Coronary artery (tissue), 2 donors: Measurements from ENCODE around the gene ANTKMT.

Experiments
- DNase-seq: peaks from one replicate; pipeline ENCODE4 v3.0.0-alpha.2; 2017; ENCODE audit warnings: low spot score
- H3K27ac ChIP-seq, 2 donors: fragments of 200-600 bp; sonication (generic); one replicate each; pipeline ENCODE4 v1.5.1; 2016 to 2019
- H3K4me3 ChIP-seq: fragments of 200-600 bp; sonication (generic); 2 replicates; pipeline ENCODE4 v1.5.1; 2016; ENCODE audit warnings: mild to moderate bottlenecking, moderate library complexity
- TF ChIP-seq, protein P1 (sequence below): fragments of 200-600 bp; sonication (generic); IDR thresholded peaks from one replicate; pipeline ENCODE4 v1.5.1; 2019; ENCODE audit warnings: antibody characterized with exemption

Gene ANTKMT, protein sequence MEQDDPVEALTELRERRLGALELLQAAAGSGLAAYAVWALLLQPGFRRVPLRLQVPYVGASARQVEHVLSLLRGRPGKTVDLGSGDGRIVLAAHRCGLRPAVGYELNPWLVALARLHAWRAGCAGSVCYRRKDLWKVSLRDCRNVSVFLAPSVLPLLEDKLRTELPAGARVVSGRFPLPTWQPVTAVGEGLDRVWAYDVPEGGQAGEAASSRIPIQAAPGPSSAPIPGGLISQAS

DNA sequence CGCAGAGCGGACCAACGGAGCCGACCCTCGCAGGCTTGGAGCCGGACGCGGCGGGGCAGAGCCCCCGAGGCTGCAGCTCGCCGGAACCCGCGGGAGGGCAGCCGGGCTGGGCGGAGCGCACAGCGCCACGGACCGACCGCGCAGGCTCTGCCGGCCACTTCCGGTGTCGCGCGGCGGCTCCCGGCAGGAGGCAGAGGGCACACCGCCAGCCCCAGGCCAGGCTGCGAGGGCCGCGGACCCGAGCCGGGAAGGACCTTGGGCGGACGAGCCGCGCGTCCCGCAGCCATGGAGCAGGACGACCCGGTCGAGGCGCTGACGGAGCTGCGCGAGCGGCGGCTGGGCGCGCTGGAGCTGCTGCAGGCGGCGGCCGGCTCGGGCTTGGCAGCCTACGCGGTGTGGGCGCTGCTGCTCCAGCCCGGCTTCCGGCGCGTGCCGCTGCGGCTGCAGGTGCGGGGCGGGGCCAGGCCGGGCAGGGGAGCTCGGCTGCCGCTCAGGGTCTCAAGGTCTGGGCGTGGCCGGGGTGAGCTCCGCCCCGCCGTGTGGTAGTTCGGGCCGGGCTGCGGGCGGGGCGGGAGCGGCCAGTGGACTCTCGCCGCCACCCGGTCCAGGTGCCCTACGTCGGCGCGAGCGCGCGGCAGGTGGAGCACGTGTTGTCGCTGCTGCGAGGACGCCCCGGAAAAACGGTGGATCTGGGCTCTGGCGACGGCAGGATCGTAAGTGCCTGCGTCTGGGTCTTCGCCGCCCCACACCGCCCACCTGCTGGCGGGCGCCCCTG is at the start of gene ANTKMT:
TSS of gene ANTKMT (plus strand) at position 157 of the 775 bp plus-strand sequence. CDS start at position 286, 129 bp downstream.
- H3K27ac ChIP-seq: peak within 1 kb of the TSS; percentile 68 to 93
- peak within 1 kb of the TSS; percentile 95 for H3K4me3 ChIP-seq
- TF ChIP-seq, protein P1, sequence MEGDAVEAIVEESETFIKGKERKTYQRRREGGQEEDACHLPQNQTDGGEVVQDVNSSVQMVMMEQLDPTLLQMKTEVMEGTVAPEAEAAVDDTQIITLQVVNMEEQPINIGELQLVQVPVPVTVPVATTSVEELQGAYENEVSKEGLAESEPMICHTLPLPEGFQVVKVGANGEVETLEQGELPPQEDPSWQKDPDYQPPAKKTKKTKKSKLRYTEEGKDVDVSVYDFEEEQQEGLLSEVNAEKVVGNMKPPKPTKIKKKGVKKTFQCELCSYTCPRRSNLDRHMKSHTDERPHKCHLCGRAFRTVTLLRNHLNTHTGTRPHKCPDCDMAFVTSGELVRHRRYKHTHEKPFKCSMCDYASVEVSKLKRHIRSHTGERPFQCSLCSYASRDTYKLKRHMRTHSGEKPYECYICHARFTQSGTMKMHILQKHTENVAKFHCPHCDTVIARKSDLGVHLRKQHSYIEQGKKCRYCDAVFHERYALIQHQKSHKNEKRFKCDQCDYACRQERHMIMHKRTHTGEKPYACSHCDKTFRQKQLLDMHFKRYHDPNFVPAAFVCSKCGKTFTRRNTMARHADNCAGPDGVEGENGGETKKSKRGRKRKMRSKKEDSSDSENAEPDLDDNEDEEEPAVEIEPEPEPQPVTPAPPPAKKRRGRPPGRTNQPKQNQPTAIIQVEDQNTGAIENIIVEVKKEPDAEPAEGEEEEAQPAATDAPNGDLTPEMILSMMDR: no peak
- no peak for DNase-seq

DNA sequence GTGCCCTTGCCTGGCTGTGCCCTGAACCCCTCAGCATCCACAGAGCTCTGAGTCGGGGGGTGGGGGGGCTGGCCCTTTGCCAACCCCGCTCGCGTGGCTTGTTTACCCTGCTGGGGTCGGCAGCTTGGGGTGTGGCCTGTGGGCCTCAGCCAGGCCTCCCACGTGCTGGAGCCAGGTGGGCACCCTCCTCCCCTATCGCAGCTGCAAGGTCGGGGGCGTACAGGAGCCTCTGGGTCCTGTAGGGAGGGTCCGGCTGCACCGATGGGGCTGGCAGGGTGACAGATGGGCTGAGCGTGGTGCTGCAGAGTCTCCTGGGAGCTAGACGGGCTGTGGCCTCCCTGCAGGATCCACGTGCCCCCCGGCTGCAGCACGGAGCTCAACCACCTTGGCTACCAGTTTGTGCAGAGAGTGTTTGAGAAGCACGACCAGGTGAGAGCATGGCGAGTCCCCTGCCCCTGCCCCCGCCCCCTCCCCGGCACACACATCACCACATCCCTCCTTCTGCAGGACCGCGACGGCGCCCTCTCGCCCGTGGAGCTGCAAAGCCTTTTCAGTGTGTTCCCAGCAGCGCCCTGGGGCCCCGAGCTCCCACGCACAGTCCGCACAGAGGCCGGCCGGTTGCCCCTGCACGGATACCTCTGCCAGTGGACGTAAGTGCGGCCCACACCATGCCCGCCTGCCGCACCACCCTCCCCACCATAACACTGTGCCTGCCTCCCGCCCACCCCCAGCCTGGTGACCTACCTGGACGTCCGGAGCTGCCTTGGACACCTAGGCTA is 49.4 kb upstream of the ANTKMT start:
- DNase-seq: no peak
- no peak overlapping the region for H3K27ac ChIP-seq
- no peak overlapping the region for H3K4me3 ChIP-seq
- TF ChIP-seq, protein P1: no peak

DNA sequence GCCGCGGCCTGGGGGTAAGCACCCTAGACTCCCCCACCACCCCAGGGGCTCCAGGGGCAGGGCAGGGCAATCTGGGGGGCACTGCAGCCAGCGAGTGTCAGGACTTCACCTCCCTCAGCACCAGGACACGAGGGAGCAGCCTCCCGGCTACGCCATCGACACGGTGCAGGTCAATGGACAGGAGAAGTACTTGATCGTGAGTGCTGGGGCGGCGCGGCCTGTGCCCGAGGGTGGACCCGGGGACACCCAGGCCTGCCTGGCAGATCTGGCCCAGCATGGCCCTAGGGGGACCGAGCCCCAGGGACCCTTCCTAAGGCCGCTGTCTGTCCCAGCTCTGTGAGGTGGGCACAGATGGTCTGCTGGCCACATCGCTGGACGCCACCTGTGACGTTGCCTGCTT is 48.6 kb upstream of the ANTKMT start:
- Histone ChIP-seq H3K27ac (no peak overlapping the region), H3K4me3 (no peak overlapping the region)
- no peak for DNase-seq
- TF ChIP-seq, protein P1: no peak

DNA sequence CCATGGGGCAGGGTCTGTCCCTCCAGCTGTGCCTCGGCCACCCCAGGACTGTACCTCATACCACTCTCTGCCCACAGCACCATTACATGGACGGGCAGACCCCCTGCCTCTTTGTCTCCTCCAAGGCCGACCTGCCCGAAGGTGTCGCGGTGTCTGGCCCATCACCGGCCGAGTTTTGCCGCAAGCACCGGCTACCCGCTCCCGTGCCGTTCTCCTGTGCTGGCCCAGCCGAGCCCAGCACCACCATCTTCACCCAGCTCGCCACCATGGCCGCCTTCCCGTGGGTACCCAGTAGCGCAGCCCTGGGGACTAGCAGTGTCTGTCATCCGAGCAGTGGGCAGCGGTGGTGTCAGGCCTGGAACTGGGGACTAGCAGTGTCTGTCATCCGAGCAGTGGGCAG is 48.1 kb upstream of the ANTKMT start:
- TF ChIP-seq, protein P1: no peak
- Histone ChIP-seq H3K27ac (no peak overlapping the region), H3K4me3 (no peak overlapping the region)
- DNase-seq: no peak

DNA sequence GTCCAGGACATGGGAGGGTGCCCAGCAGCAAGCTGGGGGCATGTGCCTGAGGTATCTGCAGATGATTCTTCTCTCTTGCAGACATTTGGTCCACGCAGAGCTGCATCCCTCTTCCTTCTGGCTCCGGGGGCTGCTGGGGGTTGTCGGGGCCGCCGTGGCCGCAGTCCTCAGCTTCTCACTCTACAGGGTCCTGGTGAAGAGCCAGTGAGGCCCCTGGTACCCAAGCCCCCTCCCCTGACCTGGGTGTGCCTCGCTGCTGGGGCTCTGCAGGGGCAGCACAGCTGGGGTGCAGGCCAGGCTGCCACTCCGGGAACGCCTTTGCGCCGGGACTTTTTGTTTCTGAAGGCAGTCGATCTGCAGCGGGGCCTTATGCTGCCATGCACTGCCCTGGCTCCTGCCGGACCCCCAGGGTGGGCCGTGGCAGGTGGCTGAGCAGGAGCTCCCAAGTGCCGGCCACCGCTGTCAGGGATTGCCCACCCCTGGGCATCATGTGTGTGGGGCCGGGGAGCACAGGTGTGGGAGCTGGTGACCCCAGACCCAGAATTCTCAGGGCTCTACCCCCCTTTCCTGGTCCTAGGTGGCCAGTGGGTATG is 47.5 kb upstream of the ANTKMT start:
- H3K27ac ChIP-seq: no peak overlapping the region

DNA sequence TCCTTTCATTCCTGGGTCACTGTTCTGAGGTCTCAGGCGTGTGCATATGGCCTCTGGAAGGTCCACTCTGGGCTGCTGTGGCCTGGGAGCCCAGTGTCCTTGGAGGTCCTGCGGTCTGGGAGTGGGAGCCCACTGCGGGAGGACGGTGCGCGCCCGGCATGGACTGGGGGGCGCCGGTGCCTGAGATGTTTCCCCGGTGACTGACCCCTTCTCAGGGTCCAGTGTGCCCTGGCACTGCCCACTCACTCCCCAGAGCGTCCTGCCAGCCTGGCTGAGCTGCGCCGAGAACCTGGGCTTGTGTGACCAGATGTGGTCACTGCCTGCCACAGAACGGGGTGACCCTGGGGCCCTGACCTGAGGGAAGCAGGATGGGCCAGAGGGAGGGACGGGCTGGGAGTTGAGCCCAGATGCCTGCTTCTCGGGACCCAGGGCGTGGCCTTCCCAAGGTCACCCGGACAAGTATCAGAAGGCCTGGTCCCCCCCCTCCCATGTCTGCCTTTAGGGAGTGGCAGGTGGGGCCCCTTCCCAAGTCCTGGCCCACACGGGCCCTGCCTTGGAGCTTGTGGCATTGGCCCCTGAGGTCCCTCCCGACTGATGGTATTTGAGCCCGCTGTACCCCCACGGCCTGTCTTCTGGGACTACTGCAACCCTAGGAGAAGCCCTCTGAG is 46.6 kb upstream of the ANTKMT start:
- Histone ChIP-seq H3K4me3 (no peak overlapping the region), H3K27ac (no peak overlapping the region)
- TF ChIP-seq, protein P1: no peak
- DNase-seq: no peak

More for the DNA sequence above, 47.5 kb upstream of the ANTKMT start:
- no peak for DNase-seq
- TF ChIP-seq, protein P1: no peak
- no peak overlapping the region for H3K4me3 ChIP-seq
